HG03175 (cell line): ENCODE measurements around the gene RNPEP.
A peak's percentile ranks its signal among the peaks of the same experiment; 100 is the strongest.
"Not testable (repeated sequence)": the region's sequence is repeated elsewhere in the genome, so short reads cannot be mapped to it uniquely, and the experiment has no call there.

Experiments
- ATAC-seq: cut with Tn5 transposase; IDR thresholded peaks from one replicate; pipeline ENCODE4 v1.9.1; 2021; ENCODE audit warnings: mild to moderate bottlenecking, moderate library complexity; ENCODE audit not compliant: unreplicated experiment

Gene RNPEP

DNA sequence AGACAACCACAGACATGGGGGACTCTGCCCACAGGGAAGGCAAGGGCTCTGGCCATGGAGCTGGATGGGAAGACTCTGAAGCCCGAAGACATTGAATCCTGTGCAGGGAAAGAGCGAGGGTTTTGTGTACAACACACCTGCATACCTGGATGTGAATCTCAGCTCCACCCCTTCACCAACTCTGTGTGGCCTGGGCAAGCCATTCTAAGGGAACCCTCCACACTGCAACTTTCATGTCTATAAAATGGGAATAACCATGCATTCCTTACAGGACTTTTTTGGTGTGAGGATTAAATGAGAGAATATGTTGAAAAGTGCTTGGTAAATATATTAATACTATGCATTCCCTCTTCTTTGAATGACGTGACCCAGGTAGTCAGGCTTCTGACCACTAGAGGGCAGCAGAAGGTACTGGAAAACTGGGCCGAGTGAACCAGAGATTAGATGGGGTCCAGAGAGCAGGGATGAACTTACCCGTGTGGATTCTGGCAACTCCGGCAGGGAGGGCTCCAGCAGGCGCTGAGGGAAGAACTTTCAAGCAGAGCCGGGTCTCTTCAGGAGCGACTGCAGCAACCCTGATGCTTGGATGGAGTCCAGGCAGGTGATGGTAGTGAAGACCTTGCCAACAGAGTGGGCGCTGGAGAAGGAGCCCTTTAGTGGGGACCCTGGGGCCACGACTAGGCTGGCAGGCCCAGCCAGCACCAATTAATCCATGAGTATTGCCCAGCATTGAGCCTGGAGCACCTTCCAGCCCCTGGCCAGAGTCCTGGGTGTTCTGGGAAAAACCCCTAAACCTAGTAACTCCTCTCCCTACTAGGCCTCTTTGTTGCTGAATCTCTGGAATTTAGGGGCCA lies 27.1 kb downstream of the RNPEP start:
- ATAC-seq: no peak

DNA sequence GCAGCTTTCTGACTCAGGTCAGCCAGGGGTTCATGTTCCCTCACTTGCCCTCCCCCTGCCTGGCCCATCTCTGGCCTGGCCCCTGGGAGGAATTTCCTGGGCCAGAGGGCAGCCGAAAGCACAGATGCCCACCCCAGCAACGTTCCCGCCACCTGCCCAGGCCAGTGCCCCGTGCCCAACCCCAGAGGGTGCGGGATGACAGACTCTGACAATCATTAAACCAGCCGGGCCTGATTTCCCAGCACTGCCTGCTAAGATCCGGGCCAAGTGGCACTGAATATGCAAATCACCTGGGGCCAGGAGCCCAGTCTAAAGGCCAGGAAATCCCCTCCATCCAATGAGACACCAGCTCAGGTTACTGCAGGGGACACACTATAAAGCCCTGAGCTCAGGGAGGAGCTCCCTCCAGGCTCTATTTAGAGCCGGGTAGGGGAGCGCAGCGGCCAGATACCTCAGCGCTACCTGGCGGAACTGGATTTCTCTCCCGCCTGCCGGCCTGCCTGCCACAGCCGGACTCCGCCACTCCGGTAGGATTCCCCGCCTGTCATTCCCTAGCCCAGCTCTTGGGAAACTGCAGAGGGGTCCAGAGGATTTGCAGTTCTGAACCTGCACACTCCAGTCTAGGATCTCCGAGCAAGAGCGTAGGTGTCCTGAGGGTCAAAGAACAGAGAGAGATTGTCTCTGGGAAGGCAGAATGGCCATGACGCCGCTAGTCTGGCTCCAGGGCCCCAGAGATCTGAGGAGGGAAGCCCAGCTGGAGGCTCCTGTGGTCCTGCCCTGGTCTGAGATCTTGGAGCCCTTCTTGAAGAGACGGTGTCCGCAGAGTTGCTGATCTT lies 27.9 kb downstream of the RNPEP start, which contains the start of gene ELF3:
Gene ELF3 (plus strand): TSS at position 408 of the 836 bp plus-strand sequence. CDS start 550 bp downstream, outside the sequence.
- ATAC-seq: peak; percentile 67

DNA sequence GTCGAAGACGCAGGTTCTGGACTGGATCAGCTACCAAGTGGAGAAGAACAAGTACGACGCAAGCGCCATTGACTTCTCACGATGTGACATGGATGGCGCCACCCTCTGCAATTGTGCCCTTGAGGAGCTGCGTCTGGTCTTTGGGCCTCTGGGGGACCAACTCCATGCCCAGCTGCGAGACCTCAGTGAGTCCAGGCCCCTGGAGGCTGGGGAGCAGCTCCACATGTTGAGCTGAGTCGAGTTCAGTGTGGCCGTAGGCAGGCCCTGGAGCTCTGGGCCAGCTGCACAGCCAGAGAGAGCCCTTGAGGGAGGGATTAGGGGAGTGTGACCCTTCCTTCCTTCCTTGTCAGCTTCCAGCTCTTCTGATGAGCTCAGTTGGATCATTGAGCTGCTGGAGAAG lies 29.5 kb downstream of the RNPEP start:
- no peak for ATAC-seq

DNA sequence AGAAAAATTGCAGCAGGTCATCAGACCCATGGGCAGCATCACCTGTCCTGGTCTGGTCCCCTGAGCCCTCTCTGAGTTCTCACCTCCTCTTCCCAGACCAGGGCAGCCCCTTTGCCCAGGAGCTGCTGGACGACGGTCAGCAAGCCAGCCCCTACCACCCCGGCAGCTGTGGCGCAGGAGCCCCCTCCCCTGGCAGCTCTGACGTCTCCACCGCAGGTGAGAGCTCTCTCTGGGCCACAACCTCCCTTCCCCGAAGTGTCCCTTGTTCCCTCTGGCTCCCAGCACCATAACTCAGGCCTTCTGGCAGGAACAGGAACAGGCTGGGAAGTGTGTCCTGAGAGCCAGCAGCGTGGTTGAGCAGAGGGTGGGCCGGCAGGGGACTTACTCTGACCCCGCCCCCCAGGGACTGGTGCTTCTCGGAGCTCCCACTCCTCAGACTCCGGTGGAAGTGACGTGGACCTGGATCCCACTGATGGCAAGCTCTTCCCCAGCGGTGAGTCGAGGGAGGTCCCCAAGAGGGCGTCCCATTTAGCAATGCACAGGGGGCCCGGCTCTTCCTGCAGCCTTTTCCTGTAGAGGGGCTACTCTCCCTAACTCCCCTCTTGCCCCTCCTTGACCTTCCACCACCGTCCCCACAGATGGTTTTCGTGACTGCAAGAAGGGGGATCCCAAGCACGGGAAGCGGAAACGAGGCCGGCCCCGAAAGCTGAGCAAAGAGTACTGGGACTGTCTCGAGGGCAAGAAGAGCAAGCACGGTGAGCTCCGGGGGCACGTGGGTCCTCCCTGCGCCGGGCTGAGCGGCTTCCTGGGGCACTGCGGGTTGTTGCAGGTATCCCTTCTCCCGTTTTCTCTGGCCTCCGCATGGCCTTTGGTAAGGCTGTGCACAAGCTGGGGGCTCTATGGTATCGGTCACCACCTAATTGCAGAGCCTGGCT lies 30.4 kb downstream of the RNPEP start:
- no peak for ATAC-seq

DNA sequence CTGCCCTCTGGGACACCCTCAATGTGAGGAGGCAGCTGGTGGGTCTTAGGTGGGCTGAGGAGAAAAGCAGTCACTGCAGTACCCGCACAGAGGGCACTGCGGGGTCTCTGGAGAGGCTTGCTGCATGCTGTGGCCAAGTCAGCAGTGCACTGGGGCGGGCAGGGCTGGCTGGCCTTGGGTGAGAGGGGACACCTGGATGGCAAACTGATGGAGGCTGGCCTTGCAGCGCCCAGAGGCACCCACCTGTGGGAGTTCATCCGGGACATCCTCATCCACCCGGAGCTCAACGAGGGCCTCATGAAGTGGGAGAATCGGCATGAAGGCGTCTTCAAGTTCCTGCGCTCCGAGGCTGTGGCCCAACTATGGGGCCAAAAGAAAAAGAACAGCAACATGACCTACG lies 31.2 kb downstream of the RNPEP start:
- ATAC-seq: no peak

DNA sequence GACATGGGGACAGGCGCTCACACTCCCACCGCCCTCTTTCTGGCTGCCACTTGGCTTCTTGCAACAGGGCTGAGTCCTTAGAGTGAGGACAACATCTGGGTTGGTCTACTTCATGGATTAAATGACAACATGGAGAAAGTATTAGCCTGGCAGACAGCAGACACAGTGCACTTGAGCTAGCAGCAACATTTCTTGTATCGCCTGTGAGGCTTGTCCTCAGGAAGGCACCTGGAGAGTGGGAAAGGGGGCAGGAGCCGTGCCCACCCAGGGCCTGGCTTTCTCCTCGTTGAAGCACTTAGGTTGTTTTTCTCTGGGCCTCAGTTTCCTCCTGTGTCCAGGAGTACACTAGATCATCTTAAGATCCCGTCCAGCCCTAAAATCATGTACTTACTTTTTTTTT lies 31.6 kb downstream of the RNPEP start:
- ATAC-seq: no peak

DNA sequence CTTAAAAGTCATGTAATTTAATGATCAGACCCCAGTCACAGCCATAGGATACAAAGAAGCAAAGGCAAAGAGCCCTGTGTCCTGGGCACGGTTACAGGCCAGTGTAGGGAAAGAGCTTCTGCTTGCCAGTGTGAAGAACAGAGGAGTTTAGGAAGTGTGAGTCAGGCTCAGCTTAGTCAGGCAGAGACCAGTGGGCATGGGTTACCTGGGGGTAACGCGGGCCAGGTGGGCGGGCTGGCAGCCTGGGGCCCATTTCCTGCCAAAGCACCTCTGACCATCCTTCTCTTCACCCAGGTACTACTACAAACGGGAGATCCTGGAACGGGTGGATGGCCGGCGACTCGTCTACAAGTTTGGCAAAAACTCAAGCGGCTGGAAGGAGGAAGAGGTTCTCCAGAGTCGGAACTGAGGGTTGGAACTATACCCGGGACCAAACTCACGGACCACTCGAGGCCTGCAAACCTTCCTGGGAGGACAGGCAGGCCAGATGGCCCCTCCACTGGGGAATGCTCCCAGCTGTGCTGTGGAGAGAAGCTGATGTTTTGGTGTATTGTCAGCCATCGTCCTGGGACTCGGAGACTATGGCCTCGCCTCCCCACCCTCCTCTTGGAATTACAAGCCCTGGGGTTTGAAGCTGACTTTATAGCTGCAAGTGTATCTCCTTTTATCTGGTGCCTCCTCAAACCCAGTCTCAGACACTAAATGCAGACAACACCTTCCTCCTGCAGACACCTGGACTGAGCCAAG lies 32.6 kb downstream of the RNPEP start:
- ATAC-seq: no peak

DNA sequence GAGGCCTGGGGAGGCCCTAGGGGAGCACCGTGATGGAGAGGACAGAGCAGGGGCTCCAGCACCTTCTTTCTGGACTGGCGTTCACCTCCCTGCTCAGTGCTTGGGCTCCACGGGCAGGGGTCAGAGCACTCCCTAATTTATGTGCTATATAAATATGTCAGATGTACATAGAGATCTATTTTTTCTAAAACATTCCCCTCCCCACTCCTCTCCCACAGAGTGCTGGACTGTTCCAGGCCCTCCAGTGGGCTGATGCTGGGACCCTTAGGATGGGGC lies 33.2 kb downstream of the RNPEP start:
- ATAC-seq: no peak

DNA sequence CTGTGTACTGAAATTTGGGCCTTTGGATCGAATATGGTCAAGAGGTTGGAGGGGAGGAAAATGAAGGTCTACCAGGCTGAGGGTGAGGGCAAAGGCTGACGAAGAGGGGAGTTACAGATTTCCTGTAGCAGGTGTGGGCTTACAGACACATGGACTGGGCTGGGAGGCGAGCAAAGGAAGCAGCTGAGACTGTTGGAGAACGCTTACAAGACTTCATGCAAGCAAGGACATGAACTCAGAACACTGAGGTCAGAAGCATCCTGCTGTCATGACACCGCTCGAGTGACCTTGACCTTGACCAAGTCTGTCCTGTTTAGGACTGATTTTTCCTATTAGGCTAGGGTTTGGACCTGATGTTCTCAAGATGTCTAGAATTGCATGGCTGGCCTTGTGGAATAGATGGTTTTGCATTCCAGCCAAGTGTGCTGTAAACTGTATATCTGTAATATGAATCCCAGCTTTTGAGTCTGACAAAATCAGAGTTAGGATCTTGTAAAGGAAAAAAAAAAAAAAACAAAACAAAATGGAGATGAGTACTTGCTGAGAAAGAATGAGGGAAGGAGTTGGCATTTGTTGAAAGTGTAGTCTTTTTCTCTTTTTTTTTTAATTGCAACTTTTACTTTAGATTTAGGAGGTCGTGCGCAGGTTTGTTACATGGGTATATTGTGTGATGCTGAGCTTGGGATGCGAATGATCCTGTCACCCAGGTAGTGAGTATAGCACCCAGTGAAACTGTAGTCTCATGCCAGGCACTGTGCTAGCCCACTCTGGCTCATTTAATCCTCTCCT lies 33.8 kb downstream of the RNPEP start:
- no peak for ATAC-seq

DNA sequence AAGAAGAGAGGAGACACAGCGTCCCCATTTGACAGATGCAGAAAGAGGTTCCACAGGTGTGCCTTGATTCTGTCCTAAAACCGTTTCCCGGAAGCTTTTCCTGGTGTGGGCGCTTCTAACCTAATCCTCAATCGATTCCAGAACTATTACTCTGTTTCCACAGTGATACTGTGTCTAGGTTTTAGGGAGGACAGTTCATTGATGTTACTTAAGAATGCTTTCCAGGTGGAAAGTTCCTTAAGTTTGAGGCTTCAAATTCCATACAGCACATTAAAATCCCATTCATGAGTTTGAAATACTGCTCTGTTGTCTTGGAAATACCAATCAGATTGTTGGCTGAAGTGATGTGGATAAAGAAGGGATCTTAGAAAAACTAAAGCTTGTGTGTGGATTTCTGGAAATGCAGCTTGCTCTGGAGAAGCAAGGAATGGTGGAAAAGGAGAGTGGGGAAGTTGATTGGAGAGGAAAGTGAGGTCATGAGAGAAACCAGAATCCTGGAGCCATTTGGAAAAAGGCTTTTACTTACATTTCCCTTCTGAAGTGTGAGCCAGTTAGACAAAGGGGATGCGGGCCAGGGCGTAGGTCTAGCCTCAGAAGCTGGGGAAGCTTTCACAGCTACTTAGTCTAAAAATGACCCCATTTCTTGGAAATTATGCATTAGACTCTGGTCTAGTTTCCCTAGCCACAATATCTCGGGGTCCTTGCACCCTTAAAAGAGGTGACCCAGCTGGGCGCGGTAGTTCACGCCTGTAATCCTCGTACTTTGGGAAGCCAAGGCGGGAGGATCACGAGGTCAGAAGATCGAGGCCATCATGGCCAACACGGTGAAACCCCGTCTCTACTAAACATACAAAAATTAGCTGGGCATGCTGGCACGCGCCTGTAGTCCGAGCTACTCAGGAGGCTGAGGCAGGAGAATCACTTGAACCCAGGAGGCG lies 34.6 kb downstream of the RNPEP start:
- ATAC-seq: no peak

DNA sequence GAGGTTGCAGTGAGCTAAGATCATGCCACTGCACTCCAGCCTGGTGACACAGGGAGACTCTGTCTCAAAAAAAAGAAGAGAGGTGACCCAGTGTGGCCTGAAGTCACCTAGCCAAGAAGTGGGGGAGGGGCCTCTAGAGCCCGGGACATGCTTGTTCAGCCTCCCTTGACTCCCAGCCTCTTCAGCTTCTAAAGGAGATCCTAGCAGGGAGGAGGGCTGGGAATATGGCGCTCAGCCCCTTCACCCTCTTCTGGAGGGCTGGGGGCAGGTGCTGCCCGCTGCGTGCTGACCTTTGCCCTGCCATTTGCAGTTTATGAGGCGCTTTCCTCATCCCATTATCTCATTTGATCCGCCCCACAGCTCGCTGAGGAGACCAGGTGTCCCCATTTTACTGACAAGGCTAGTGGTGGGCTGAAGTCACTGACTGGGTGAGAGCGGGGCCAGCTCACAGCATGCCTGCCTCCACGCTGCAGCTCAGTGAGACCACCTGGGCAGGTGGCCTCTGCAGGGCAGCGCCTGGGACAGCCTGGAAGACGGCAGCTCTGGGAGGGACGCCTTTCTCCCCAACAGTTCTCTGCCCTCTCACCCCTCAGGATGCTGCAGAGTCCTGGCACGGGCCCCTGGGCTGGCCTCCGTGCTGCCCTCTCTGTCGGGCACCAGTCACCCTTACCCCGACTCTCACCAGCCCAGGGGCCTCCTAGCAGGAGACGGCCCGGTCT lies 35.5 kb downstream of the RNPEP start:
- no peak for ATAC-seq

DNA sequence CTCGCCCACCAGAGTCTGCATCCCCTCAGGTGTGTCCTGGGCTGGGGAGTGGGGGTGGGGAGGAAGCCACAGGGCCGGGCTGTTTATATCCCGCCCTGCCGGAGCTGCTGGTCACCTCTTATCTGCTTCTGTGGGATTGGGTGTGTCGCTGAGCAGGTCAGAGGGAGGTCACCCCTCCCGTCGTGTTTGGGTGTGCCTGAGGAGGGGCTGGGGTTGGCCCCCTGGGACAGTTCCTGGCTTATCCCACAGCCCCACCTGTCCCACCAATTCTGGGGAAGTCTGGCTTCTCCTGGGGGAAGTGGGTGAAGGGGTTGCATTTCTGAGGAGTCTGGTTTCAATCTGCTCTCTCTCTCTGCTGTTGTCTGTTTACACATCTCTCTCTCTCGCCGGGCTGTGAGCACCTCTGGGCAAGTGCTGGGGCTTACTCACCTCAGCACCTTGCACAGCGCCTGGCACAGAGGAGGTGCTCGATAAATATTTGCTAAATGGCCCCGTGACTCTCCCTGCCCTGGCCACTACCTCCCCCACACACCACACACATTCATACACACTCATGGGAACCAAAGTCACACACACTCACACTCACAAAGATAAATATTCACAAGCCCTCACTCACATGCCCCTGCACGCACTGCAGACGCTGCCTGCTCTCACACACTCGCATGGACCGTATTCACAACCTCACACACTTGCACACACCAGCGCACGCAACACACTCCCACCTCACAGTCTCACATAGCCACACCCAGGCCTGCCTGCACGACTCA lies 36.2 kb downstream of the RNPEP start:
- ATAC-seq: no peak

DNA sequence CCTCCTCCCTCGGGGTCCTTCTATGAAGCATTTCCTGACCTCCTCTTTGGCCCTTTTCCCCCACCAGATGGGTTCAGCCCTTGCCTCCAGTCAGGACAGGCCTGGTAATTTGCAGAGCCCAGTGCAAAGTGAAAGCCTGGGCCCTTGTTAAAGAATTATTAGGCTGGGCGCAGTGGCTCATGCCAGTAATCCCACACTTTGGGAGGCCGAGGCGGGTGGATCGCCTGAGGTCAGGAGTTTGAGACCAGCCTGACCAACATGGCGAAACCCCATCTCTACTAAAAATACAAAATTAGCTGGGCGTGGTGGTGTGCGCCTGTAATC lies 36.7 kb downstream of the RNPEP start:
- ATAC-seq: not testable (repeated sequence)

DNA sequence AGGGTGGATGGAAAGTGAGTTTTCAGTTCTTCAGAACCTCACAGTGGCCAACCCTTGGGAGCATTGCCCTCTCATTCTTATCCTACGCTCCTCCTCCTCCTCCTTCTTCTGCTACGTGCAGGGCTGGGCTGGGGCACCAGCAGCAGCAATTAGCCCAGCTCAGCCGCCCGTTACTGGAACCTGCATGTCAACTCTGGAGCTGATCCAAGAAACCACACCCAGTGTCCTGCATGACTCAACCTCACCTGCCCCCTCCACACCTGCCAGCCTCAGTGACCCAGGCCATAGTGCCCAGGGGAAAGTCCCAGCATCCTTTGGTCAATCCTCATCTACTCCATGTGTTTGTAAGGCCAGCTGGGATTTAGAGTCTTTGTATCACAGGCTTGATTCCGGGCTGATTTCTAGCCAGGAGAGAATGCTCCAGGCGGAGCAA lies 40.6 kb downstream of the RNPEP start:
- no peak for ATAC-seq

DNA sequence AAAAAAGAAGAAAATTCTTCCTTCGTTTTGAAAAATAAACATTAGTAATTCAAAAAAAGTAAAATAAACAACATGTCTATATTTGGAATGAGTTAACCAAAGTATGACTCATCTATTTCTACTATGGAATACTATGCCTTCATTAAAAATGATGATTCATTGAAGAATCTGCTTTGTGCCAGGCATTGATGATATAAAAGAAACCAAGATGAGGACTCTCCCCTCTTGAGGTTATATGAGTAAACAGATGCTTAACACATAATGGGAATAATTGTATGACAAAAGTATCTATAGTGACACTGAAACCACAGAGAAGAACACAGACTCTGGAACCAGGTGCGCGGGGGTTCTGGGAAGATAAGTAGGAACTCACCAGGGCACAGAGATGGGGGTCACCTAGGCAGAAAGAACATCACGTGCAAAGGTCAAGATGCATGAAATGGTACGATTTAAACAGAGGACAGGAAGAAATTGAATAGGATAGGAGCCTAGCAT lies 46.8 kb downstream of the RNPEP start:
- no peak for ATAC-seq

DNA sequence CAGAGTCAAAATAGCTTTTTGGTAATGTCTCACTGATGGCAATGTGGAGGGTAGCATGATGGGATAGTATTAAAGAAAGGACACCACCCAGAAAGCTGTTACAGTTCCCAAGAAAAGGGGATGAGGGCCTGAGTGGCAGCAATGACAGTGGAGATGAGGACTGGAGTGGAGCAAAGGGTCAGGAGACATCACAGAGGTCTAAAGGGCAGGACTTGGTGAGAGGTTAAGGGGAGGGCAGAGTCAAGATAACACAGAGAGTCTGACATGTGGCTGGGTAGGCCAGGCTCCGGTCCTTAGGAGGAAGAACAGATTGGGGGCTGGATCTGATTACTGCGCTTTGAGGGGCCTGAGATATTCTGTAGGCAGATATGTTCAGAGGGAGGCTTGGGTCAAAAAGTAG lies 47.3 kb downstream of the RNPEP start:
- ATAC-seq: no peak

DNA sequence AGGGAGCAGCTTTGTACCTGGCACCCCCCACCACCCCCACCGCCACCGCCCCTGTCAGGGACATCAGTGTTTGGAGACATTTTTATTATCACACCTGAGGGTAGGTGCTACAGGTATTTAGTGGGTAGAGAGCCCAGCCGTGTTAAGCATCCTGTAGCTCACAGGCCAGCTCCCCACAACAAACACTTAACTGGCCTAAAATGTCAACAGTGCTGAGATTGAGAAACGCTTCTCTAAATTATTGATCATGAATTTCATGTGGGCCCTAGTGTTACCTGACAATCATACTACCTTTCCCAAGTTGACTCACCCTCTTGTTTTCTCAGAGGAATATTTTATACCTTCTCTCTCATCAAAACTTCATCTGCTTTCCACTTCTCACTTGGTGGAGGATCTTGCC lies 49.3 kb downstream of the RNPEP start:
- no peak for ATAC-seq
